GM19023 (cell line): ENCODE measurements around the gene MFN2.
"Not testable (repeated sequence)": the region's sequence is repeated elsewhere in the genome, so short reads cannot be mapped to it uniquely, and the experiment has no call there.

Experiments
- ATAC-seq: cut with Tn5 transposase; IDR thresholded peaks from one replicate; pipeline ENCODE4 v1.9.1; 2021; ENCODE audit warnings: mild to moderate bottlenecking, moderate library complexity; ENCODE audit not compliant: unreplicated experiment

Gene MFN2

DNA sequence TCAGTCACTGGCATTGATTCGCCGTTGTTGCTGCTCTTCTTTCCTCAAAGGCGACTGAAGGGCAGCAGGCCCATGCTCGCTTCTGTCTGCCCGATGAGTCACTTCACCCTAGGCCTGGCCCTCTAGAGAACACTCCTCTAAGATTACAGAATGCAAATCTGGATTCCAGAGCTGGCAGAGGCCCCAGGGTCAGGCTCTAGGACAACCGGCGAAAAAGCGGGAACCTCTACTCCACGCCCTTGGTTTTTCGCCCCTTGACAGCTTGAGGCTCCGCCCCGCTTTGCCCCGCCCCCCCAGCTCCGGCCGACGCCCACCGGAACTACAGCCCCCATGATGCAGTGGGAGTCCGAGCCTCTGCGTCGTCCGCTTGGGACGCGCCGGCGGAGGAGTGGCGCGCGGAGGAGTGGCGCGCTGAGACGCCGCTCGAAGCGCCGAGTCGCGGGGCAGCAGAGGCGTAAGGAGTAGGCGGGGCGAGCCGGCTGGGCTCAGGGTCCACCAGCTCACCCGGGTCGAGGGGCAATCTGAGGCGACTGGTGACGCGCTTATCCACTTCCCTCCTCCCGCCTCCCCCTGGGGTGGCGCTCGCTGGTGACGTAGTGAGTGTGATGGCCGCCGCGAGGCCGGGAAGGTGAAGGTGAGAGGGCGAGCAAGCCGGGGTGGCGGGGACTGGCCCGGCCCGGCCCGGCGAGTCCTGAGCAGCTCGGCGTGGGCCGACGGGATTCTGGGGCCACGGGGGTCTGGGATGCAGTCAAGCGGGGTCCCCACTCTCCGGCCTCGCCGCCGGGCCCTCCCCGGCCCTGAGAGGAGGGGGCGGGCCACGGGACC is at the start of gene MFN2:
Gene MFN2, plus strand, starts transcription at position 594 of the 825 bp plus-strand sequence. CDS start 8,725 bp downstream, outside the sequence.
- ATAC-seq = peak; percentile 89

DNA sequence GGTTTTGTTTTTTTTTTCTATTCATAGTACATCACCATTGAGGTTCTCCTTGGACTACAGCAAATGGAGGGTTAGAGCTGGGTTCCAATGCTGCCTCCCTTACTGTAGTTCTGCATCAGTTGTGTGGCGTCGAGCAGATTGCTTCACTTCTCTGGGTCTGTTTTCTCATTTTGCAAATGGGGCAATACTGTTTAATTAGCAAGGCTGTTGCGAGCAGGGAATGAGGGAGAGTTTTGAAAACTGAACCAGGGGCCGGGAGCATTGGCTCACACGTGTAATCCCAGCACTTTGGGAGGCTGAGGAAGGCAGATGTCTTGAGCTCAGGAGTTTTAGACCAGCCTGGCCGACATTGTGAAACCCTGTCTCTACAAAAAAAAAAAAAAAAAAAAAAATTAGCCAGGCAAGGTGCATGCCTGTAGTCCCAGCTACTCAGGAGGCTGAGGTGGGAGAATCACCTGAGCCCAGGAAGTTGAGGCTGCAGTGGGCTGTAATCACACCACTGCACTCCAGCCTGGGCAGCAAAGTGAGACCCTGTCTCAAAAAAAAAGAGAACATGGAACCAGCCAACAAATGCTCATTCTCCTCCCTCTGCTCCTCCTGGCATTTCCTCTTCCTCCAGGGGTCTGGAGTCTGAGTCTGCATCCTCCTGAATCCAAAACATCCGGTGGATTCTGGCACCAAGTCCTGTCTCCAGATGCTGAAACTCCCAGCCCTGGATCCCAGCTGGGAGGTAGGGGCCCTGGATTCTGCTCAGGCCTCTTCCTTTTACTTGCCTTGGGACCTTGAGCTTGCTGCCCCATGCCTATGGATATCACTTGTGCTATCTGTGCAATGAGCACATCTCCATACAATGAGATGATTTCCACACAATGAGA is 49.4 kb upstream of the MFN2 start:
- no peak for ATAC-seq

- ATAC-seq = no peak
Measured at GRCh38 chr1:11931845-11932244, 48.4 kb upstream of the MFN2 start.

DNA sequence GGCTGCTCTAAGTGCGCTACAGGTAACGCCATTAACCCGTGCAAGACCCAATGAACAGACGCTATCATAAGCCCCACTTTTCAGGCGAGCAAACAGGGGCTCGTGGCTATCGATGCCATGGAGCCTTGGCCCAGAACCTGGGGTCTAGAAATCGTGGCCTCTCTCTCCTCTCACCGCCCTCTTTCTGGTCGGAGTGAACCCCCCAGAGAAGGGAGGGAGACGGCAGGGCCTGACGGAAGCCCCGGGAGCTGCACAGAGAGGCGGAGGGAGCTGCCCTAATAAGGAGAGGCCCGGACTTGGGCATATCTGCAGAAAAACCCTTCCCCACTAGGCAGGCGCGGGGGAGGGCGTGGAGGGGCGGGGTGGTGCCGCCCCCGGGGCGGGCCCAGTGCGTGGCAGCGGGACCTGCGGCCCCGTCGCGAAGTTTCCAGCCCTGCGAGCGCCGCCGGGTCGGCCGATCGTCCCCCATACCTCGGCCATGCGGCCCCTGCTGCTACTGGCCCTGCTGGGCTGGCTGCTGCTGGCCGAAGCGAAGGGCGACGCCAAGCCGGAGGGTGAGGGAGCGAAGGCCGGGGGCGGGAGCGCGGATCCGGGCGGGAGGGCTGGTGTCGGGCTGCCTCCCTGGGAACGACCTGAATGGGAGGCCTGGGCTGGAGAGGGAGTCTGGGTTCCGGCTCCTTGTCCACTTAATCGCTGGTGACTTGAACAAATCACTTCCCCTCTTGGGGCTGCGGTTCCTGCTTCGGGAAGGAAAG is 45.8 kb upstream of the MFN2 start, which contains the start of gene PLOD1:
Gene PLOD1, plus strand, starts transcription at position 416 of the 755 bp plus-strand sequence. Its CDS starts 63 bp downstream, at position 479.
- ATAC-seq = peak; percentile 91

DNA sequence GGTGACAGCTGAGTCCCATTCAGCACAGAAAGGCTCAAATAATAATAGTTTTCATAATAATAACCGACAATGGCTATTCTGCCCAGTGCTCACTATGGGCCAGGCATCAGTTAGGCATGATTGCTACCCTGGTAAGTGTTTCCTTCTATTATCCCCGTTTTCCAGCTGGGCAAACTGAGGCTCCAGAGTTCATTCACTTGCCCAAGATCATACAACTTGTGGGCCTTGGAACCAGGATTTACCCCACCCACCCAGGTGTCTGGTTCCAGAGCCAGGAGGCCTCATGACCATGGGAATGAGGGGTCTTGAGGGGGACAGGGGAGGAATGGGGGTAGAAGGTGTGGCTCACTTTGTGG is 45.2 kb upstream of the MFN2 start:
- ATAC-seq = no peak

GRCh38 chr1:11935733-11936132 is 44.5 kb upstream of the MFN2 start:
- ATAC-seq = not testable (repeated sequence)

- no peak for ATAC-seq
Measured at GRCh38 chr1:11938722-11939526, 41.3 kb upstream of the MFN2 start.

GRCh38 chr1:11939794-11940193 is 40.5 kb upstream of the MFN2 start:
- ATAC-seq = not testable (repeated sequence)

DNA sequence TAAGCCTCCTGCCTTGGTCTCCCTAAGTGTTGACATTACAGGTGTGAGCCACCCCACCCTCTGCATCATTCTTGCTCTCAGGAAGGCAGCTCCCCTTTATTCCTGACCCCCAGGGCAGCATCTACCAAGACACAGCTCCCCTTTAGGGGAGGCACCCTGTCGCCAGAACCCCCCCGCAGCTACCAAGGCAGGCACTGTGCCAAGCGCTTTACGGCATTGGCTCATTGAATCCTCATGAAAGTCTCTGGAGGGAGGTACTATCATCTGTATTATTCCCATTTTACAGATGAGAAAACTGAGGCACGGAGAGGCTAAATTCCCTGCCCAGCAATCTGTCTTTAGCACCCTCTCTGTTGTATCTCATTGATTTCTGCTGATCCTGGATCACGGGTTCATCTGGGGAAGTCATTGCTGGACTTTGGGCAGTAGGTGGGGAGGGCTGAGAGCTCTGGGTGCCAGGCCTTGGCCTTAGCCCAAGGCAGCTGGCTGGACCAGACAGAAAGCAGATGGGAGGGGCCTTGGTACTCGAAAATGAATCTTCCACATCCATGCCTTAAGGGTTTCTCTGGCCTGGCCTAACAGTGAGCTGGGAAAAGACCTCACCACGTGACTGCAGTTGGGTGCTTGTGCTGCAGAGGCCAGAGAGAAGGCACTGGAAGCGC is 39.9 kb upstream of the MFN2 start:
- no peak for ATAC-seq

GRCh38 chr1:11942280-11942679 is 38.0 kb upstream of the MFN2 start:
- no peak for ATAC-seq

DNA sequence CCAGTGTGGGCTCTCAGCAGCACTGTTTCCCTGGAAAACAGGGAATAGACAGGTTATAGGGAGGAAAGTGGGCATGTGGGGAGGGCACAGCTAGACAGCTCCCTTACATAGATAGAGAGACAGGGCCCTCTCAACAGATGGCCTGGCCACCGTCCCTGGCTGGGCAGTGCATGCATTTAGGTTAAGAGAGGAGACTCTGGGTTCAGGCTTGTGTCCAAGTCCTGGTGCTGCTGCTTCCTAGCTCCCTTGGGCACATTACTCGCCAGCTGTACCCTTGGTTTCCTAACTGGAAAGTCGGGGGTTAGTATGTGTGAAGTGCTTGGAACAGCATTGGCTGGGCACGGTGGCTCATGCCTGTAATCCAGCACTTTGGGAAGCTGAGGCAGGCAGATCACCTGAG is 36.6 kb upstream of the MFN2 start:
- no peak for ATAC-seq

- no peak for ATAC-seq
Measured at GRCh38 chr1:11944358-11944931, 35.8 kb upstream of the MFN2 start.

GRCh38 chr1:11946647-11947046 is 33.6 kb upstream of the MFN2 start:
- ATAC-seq = no peak

DNA sequence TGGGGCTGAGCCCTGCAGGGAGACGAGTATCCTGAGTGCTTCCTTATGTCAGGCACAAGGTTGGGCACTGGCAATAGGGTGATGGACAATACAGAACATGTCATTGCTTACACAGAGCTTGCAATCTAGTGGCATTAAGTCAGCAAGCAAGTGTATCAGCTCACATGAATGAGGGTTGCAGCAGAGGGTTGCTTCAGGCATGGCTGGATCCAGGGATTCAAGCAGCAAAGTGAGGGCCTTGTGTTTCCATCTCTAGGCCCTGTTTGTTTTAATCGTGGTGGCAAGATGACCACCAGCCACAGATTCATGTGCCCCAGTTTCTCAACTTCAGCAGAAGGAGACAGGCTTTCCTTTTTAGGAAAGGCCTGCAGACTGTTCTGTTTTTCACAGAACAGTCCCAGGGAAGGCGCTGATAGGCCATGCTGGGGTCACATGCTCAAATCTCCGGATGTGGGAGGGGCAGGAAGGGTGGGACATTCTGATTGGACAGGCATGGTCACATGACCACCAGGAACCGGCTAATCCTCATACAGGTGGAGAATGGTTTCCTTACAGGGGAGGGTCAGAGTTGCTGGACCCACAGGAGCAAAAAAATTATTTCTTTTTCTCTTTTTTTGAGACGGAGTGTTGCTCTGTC is 31.3 kb upstream of the MFN2 start:
- ATAC-seq = no peak

GRCh38 chr1:11951901-11952300 is 28.3 kb upstream of the MFN2 start:
- ATAC-seq = no peak

DNA sequence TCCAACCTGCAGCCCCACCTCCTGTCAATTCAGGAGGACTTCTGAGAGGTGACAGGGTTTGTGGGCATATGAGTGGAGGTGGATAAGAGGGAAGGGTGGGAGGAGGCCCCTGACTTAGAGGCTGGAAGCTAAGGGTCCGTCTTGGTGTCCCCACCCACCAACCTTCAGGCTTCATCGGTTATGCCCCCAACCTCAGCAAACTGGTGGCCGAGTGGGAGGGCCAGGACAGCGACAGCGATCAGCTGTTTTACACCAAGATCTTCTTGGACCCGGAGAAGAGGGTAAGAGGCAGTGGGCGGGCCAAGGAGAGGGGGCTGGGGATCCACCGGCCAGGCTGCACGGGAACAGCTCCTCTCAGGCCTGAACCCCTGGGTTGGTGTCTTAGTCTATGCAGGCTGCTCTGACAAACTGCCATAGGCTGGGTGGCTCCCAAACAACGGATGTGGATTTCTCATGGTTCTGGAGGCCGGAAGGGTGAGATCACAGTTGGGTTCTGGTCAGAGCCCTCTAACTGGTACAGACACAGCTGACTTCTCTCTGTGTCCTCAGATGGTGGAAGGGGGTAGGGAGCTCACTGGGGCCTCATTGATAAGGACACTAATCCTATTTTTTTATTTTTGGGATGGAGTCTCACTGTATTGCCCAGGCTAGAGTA is 27.7 kb upstream of the MFN2 start:
- ATAC-seq = no peak

- no peak for ATAC-seq
Measured at GRCh38 chr1:11955221-11955620, 25.0 kb upstream of the MFN2 start.

- ATAC-seq = no peak
Measured at GRCh38 chr1:11957398-11957797, 22.8 kb upstream of the MFN2 start.
